ENCODE measurements around the gene FOXP1. TPM values are rescaled to one million over a fixed set of nuclear protein-coding genes. Genes with fewer than 3 reads are reported as not detected.

The FOXP1 gene
- total and polyA plus RNA-seq, 12 donors: 4.8 to 56.0 (median 43.8) TPM

GRCh38 chr3:71447803-71448202 is 135.7 kb downstream of the FOXP1 start:
- TF ChIP-seq, protein P1, sequence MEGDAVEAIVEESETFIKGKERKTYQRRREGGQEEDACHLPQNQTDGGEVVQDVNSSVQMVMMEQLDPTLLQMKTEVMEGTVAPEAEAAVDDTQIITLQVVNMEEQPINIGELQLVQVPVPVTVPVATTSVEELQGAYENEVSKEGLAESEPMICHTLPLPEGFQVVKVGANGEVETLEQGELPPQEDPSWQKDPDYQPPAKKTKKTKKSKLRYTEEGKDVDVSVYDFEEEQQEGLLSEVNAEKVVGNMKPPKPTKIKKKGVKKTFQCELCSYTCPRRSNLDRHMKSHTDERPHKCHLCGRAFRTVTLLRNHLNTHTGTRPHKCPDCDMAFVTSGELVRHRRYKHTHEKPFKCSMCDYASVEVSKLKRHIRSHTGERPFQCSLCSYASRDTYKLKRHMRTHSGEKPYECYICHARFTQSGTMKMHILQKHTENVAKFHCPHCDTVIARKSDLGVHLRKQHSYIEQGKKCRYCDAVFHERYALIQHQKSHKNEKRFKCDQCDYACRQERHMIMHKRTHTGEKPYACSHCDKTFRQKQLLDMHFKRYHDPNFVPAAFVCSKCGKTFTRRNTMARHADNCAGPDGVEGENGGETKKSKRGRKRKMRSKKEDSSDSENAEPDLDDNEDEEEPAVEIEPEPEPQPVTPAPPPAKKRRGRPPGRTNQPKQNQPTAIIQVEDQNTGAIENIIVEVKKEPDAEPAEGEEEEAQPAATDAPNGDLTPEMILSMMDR (IDR thresholded peaks at IDR 0.05): no peak
- Histone ChIP-seq H3K27ac (no peak overlapping the region), H3K9me3 (no peaks in the 10 kb centered on the region), H3K27me3 (no peaks in the 10 kb centered on the region), H3K36me3 (no peaks in the 10 kb centered on the region), H3K4me3 (no peak overlapping the region), H3K4me1 (peaks cover 4 to 66% (median 36%) of the 10 kb centered on the region in 9 donors)
- WGBS, 2 donors: 80 to 89% methylated on average over 5 of the region's 5 CpGs
- ATAC-seq: no peak
- intact Hi-C loops (cut with DNase I): loop anchor here in 1 of 10 donors (10.0 kb wide), 1 partner anchor 137 kb away; the partner anchor contains the start of gene FOXP1
- DNase-seq: no peak

DNA sequence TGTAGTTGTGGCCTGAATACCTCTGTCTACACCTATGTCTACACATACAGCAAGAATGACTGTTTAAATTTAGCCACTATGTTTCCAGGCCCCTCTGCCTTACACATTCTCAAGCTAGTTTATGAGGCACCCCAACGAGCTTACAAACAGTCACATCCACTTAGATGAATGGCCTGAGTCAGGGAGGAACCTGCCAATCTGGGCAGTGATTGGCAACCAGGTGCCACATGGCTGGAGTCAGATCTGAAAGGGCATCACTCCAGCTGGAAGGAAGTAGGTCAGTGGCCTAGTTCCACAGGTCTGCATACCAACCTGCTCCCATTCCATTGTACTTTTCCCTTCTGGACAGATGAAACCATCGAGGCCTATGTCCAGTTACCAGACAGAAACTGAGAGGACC is 136.3 kb downstream of the FOXP1 start:
- intact Hi-C loops (cut with DNase I): loop anchor here in 1 of 10 donors (10.0 kb wide), 1 partner anchor 138 kb away; the partner anchor contains the start of gene FOXP1
- Histone ChIP-seq H3K4me3 (no peak overlapping the region), H3K4me1 (peaks cover 4 to 67% (median 36%) of the 10 kb centered on the region in 9 donors), H3K9me3 (no peaks in the 10 kb centered on the region), H3K36me3 (no peaks in the 10 kb centered on the region), H3K27me3 (no peaks in the 10 kb centered on the region), H3K27ac (peak overlapping the region in 1 of 10 donors; percentile 89)
- TF ChIP-seq, protein P1 (IDR thresholded peaks at IDR 0.05): no peak
- no peak for DNase-seq
- WGBS, 2 donors: 73 to 81% methylated on average over 2 of the region's 2 CpGs
- peak in 1 of 8 donors; percentile 60 for ATAC-seq

DNA sequence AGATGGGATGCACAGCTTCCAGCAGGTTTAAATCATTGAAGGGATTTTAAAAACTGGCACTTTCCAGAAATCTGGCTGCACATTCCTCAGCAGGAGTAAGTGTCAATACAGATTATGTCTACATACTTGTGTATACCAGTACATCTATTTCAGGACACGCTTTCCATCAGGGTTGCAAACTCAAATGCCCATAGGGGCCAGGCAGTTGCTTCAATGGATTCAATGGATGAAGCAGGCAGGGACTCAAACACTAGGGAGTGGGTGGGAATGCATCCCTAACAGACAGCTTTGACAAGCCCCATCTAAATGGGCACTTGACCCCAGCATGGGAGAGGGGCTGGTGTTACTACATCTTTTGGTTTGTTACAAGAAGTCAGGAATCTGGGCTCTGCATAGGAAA is 136.8 kb downstream of the FOXP1 start:
- no peaks in the 10 kb centered on the region for H3K27me3 ChIP-seq
- no peaks in the 10 kb centered on the region for H3K9me3 ChIP-seq
- 81 to 98% methylated on average over 1 of the region's 1 CpG for WGBS, 2 donors
- H3K36me3 ChIP-seq: no peaks in the 10 kb centered on the region
- intact Hi-C loops (cut with DNase I): loop anchor here in 1 of 10 donors (10.0 kb wide), 1 partner anchor 138 kb away; the partner anchor contains the start of gene FOXP1
- ATAC-seq (no peak), DNase-seq (no peak)
- peak overlapping the region in 1 of 10 donors; percentile 89 for H3K27ac ChIP-seq
- H3K4me3 ChIP-seq: no peak overlapping the region
- TF ChIP-seq, protein P1 (IDR thresholded peaks at IDR 0.05): no peak
- peaks cover 4 to 72% (median 40%) of the 10 kb centered on the region in 9 donors for H3K4me1 ChIP-seq

DNA sequence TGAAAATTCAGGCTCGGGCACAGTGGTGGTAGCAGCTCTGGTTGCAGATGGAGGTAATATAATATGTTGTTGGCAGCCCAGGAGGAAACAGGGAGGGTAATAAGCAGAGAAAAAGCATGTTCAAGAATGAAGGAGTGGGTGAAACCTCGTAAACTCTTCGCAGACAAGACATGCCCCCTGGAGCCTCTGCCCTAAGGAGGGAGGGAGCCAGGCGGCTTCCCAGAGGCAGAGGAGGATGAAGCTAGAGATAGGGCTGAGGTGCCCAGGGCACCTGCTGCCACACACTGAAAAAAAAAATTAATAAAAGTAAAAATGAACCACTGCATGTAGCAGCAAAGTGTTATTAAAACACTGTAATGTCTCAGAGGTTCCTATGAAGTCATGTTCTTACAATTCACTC is 137.3 kb downstream of the FOXP1 start:
- Histone ChIP-seq H3K9me3 (no peaks in the 10 kb centered on the region), H3K4me1 (peaks cover 4 to 76% (median 45%) of the 10 kb centered on the region in 9 donors), H3K36me3 (no peaks in the 10 kb centered on the region), H3K27me3 (no peaks in the 10 kb centered on the region), H3K4me3 (no peak overlapping the region), H3K27ac (peak overlapping the region in 1 of 10 donors; percentile 89)
- intact Hi-C loops (cut with DNase I): loop anchor here in 1 of 10 donors (10.0 kb wide), 1 partner anchor 139 kb away; the partner anchor contains the start of gene FOXP1
- WGBS, 2 donors: 99% methylated on average over 4 of the region's 4 CpGs
- TF ChIP-seq, protein P1 (IDR thresholded peaks at IDR 0.05): no peak
- DNase-seq (no peak), ATAC-seq (no peak)

Data from heart right ventricle (tissue), 16 donors.